Activated naive CD4-positive, alpha-beta T cell treated with Interleukin-2 at 50 U/mL for 16 hours (primary cell): ENCODE measurements around the gene VSTM4.

Experiments used
- DNase-seq: peaks from one replicate; pipeline ENCODE4 v3.0.0-alpha.2; 2020

VSTM4 gene

DNA sequence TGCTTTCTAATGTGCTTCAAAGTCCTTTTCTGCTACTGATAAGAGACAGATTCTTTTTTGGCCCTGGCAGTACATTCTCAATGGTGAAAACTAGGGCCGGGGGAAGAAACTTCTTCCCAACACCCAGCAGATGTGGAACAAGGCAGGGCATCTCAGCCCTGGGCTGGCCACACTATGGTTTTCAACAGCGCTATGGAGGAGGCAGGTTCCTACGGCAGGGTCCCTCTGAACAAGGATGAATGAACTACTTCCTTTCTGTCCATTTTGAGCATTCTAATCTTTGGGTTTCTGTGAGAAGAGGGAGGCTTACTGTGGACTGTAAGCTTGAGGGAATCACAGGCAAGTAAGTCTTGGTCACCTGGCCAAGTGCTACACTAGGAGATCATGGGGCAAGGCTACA lies 78.7 kb downstream of the VSTM4 start:
- no peak for DNase-seq

DNA sequence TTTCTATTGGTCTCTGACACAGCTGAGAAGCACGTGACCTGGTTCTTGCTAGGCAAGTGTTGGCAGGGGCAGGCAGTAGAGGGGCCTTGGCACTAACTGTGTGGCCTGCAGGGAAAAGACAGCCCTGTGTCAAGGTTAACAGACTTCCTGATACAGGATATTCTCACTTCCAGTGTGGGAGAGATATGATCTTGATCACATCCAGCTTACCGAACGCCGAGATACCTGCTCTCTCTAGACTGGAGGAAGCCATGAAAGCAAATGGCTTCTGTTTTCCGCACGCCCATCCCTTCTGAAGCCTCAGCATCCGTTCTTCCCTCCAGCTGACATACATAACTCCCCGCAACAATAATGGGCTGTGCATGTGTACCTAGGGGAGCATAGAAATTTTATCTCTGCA lies 79.4 kb downstream of the VSTM4 start:
- DNase-seq = no peak

DNA sequence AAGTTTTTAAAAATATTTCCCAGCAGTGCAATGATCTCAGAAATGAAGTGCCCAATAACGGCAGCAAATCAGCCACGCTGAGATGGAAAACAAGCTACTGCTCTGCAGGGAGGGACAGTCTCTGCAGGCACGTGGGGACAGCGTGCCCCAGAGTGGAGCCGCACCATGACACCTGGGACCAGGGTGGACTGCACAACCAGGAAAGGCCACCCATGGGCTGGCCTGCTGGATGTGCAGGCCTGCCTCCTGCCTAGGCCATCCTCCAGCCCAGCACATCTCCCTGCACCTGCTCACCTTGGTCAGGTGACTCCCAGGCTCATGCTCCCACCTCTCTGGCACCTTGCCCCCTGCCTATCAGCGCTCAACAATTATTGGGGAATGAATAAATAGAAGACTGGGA lies 80.4 kb downstream of the VSTM4 start:
- no peak for DNase-seq

DNA sequence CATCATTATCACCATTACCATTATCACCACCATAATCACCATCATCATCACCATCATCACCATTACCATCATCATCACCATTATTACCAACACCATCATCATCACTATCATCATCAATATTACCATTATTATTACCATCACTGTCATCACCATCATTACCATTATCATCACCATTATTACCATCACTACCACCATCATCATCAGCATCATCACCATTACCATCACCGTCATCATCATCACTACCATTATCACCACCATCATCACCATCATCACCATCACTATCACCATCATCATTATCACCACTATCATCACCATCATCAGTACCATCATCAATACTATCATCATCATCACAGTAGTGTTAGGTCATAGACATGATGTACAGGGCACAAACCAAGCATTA lies 81.4 kb downstream of the VSTM4 start:
- DNase-seq = no peak

DNA sequence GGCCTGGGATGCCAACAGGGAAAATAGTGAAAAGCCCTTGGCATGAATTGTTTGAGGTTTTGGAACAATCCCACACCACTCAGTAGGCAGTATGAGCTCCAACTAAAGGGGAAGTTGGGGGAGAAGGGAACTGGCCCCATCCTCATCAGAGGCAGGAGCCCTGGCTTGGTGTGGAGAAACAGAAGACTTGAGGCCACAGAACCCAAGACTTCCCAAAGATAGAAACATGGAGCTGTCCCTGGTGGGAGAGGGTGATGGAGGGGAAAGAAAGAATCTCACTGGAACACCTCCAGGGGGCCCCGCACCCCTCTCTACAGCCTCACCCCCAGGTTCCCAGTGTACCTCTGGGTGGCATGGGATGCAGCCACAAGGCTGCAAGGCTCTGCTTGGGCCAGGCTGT lies 85.7 kb downstream of the VSTM4 start:
- DNase-seq = no peak

DNA sequence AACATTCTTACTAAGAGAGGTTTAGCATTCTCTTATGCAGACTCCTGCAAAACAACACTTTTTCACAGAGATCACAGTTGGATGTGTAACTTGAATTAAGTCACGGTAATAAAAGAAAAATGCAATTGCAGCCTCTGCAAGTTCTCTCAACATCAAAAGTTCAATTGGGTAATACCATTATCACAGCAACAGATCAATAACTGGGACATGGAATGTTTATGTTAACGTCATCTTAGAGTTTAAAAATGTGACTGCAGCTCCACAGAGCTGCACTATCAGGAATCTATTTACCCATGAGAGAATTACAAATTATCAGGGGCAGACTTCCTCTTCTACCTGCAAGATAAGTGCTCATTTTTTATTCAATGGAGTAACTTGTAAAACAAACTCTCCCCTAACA lies 86.7 kb downstream of the VSTM4 start:
- no peak for DNase-seq

DNA sequence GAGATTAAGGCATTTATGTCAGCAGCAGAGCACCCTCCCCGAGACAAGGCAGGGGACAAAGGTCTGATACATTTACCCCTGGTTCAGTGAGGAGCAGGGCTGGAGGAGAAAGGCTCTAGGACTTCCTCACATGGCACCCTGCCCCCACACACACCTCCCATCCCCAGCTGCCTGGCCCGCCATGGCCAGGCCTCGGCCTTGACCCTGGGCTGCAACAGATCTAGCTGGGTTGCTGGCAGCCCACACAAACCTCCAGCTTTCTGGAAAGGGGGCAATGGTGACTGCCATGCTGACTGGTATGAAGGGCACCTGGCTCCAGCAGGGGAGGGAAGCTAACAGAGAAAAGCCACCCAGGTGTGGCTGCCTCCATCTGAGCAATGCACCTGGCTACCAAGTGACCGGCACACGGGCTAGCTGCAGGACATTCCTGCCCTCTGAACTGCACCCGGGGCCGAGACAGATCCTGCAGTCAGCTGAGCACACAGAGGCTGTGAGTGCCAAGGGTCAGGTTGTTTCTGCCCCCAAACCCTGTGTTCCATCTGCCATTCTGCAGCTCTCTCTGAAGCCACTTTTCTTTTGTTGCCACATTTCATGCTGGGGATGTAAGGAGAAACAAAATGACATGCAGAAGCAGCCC lies 89.9 kb downstream of the VSTM4 start:
- no peak for DNase-seq

DNA sequence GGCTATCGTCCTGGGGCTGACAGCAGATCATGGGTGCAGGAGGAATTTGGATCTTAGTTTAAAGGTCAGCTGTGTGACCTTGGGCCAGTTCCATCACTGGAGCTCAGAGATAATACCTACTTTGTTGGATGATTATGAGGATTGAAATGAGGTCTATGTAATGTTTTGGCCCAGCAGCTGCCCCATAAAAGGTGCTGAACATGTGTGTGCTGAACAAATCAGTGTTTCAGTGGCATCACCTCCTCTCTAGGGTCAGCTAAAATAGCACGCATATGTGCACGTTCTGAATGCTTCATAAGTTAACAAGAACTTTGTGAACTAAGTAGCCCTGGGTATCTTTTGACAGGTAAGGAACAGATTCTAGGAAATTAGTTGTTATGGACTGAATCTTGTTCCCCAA lies 90.8 kb downstream of the VSTM4 start:
- DNase-seq = no peak

DNA sequence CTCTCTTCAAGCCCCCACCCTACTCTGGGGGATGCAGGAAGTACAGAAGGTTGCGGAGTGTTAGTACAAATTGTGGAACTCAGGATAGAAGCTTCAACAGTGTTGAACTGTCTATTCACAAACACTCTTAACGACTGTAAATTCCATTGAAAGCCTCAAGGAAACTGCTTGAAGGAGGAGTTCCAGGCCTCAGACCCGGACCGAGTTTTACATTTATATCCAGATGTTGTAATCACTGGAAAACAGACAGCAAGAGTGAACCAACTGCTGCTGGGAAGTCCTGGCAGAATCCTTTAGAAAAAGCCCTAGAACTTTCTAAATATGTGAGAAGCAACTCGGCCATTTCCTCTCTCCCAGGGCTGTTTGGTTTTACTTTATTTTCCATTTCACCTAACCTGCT lies 91.6 kb downstream of the VSTM4 start:
- DNase-seq = no peak

DNA sequence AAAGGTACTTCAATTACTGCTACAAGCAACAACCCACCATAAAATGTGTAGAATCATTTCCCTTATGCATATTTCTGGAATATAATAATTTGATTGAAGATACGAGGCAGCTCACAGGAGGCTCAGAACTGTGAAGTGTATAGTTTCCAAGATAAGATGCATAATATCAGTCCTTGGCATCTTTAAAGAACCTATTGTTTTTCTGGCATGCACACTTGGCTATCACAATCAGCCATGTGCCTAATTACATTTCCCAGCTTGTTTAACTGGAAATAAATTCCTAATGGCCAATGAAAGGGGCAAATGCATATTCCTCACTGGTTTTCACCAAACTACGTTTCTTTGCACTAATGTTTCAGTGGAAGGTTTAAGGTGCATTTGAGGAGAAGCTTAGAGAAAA lies 92.3 kb downstream of the VSTM4 start:
- DNase-seq = no peak

DNA sequence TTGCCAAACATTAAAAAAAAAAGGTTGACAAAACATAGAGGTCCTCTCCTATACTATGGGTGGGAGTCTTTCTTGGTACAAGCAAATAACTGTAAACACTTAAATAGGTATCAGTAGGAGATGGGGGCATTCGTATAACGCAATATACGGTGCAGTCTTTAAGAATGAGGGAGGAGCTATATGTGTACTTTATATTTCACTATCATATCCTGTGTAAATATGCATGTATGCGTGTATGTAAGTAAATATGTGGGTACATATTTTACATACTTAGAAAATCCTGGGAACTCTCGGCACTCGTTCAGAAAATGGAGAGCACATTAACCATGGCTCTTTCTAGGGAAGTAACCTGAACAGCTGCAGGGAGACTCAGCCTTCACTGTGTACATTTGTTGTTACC lies 93.6 kb downstream of the VSTM4 start:
- no peak for DNase-seq

DNA sequence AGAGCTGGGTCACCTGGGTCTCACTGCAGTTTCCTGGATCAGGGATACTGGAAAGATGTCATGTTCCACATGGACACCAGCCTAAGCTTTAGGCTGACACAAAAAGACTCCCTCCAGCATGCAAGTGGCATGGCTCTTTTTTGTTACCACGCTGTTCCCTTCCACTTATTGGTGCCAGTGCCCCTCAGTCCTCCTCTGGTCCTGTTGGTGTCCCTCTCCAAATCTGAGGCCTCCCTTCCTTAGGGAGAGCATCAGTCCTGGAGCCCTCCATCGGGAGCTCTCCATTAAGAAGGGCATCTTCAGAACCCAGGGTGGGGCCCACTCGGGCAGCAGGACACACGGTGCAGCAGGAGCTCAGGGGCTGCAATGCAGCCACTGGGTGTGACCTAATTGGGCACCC lies 99.6 kb downstream of the VSTM4 start:
- DNase-seq = no peak

DNA sequence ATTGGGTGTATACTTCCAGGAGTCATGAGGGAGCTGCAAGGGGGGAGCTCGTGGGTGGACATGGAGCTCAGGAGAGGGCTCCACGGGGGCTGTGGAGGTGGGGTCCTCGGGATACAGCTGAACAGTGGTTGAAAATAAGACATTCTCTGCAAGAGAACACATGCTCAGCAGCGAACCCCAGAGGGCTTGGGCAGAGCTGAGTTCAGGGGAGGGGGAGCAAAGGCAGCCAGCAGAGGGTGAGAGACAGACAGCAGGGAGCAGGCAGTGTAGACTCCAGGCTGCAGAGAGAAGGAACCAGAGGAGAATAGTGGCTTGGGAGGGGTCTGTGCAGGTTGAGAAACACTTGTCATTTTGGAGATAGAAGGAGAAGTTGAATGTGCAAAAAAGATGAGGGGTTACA lies 102.7 kb downstream of the VSTM4 start:
- DNase-seq = no peak

DNA sequence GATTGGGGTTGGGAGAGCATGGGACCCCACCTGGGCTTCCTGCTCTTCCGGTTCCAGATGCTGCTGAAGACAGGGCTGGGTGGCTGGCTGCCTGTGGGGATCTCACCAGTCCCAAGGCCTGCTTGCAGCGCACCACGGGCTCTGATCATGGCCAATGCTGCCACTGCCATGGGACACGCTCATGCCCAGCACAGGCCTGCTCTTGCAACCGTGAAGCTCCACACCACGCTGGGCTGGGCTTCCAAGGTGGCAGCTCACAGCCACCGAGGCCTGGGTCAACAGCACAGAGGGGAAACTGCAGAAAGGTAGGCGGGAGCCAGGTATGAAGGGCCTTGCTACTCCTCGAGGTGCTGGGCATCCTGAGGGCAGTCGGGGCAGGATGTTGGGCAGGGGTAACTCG lies 103.6 kb downstream of the VSTM4 start:
- DNase-seq = no peak

DNA sequence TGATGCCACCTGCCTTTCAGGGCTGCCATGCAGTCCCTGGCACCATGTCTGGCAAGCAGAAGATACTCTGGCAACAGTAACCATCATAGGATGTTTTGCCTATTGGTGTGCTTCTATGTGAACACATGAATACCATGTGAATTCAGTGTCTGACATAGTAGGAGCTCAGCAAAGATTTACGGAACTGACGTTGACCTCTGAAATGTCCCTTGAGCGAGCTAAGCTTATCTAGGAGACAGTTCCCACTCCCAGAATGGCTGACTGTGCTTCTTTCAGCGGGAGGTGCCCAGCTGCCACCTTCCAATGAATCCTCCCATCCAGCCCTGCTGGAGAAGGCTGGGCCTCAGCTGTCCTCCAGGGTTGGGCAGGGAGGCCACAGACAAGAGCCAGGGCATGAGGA lies 104.5 kb downstream of the VSTM4 start:
- DNase-seq = no peak

DNA sequence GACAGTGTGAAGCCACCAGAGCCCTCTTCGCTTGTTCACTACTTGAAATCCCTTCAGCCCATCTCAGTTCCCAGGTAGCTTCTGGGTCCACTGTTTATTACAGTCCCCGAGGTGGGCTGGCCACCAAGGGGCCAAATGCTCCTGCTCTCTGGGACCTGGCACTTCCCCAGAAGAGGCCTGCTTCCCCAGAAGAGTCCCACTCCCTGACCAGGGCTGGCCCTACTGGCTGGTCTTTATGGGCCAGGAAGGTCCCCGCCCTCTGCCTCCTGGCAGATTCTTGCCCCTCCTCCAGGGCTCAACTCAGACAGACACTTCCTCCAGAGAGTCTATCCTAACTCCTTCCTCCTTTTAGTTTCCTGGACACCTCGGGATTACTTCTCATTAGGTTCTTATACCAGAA lies 105.0 kb downstream of the VSTM4 start:
- DNase-seq = no peak

DNA sequence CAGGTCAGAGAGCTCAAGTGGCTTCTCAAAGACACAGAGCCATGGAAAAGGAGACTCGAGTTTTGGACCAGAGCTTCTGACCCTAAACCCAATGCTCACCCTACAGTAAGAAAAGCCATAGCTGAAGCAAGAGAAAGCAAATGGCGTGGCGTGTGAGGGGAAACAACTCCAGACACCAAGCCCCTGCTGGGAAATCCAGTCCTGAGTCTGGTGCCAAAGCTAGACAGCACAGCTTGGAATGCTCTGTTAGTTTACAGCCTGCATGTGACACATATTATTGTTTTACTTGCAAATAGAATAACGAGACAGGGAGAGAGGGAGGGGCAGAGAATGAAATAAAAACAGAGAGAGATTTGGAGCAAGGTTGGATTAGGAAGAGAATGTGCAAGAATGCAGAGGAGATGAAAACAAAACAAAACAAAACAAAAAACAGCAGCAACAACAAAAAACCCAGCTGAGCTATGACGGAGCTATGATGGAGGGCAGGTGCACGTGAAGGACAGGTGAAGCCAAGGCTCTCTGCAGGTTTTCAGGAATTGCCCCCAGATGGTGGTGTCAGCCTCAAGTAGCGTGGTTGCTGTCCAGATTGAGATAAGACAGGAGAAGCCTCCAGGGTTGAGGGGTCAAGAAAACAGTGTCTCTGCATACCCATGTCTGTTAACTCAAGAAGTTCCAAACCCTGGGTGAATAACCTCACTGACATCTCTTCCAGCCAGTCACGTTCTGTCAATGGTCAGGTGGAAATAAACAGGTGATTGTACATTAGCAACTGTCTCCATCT lies 105.9 kb downstream of the VSTM4 start:
- DNase-seq = no peak

DNA sequence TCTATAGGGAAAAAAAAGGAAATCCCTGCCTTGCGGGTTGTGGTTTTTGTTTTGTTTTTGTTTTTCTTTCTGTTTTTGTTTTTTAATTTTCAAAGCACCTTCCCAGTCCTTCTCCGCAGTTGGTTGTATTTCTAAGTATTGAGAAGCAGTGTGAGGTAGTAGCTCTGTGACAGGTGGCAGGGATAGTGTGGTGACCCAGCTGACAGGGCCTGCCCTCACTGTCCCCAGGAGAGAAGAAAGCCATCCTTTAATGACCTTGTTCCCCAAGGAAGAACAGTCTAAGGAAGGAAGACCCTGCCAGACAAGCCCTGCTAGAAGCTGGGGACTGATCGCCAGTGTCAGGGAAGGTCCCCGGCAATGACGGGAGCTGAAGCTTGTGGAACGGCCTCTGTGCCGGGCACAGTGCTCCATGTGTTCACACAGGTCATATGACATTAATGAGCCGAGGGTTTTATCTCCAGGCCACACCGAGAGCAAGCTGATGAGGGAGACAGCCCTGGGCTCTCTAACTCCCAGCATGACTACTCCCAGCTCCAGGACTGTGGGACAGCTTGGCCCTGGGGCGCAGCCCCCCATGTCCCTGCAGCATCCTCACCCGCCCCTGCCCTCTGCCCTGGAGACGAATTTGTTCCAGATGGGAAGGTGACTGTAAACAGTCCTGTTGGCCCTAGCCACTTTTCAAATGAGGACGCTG lies 106.7 kb downstream of the VSTM4 start:
- DNase-seq = no peak

DNA sequence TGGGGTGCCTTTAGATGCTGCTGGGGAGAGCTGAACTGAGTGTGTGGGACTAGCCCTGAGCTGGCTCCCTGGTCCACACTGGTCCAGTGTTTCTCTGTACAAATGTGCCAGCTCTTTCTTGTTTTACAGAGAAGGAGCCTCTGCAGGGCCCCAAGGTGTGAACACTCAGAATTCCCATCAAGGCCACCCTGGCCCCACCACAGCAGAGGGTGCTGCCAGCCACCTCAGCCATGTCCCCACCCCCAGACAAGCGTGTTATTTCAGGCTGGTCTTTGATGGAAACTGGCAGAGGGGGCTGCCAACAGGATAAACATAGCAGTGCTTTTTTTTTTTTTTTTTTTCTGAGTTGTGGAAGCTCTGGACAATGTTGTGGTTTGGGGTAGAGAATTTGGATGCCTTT lies 107.2 kb downstream of the VSTM4 start:
- no peak for DNase-seq

DNA sequence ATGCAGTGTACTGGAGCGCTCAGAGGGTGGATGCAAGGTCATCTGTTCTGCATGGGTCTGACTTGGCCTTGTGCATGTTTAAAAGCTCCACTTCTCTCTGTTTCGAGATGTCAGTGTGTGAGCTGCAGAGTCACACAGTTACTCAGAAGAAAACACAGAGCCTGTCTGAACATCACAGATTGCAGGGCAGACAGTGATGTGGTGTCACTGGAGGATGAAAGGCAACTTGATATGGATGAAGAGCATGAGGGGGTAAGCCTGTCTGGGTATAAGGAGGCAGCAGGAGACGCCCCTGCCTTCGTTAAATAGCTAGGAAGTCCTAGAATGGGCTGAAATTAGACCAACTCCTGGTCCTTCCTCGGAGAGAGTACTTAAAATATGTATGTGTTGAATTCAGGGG lies 108.2 kb downstream of the VSTM4 start:
- no peak for DNase-seq

DNA sequence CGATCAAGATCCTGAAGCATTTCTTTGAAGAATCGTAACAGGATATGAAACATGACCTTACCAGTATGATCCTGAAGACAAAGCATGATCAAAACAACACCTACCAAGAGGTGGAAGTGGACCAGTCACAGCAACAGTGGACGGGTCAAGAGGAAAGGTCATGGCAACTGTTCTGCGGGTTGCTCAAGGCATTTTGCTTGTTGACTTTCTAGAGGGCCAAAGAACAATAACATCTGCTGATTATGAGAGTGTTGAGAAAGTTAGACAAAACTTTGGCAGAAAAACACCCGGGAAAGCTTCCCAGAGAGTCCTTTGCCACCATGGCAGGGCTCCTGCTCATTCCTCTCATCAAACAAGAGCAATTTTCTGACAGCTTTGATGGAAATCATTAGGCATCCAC lies 110.1 kb downstream of the VSTM4 start:
- no peak for DNase-seq

DNA sequence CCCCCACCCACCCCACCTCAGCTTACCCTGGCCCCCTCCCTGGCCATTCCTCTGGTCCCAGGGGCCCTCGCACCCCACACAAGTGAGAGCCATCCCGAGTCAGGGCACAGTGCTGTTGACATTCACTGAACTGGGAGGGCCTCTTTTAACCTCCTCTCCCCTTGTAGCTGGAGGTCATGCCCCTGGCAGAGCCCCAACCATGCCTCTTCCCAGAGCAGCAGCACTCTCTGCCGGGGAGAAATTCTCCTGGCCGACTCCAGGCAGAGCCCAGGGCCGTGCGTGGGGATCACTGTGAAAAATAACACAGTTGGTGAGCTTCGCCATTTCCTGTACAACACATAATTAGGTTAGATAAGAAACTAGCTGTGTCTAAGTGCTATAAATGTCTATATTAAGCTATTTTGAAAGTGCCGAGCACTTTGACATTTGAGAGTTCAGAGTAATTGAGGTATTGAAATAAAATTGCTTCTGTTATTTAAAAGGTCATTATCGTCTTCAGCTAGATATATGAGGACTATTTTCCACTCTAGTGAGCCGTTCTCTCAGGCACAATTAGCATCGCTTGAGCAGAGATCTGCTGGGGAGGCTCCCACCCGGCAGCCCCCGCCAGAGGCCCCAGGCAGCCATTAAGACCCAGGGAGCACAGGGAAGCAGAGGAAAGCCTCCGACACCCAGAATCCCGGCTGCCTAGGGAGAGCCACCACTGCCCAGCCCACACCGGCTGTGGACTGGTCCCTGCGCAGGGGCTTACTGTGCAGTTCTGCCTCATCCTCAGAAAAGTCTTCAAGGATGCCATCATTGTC lies 113.3 kb downstream of the VSTM4 start:
- no peak for DNase-seq

DNA sequence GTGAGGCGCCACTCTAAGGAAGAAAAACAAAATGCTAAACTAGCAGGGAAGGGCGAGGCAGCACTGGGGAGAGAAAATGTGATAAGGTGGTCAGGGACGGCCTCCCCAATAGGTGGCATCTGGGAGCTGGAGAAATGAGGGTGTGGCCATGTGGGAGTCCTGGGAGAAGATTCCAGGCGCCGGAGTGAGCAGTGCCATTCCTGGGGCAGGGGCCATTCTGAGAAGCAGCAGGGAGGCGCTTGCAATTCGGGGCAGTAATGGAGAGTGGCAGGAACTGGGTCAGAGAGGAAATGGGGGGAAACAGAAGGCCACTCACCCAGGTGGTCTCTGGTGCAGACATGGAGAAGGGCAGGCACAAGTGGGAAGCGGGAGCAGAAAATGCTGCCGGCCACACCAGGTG lies 113.9 kb downstream of the VSTM4 start:
- no peak for DNase-seq
